SK-N-SH (cell line): Measurements from ENCODE around the gene UBE3C. TPM values are rescaled to one million over a fixed set of nuclear protein-coding genes. Genes with fewer than 3 reads are reported as not detected.

Experiments used
- ELF1 ChIP-seq: IDR thresholded peaks from 2 replicates; pipeline ENCODE4 v1.4.0; 2012
- EP300 ChIP-seq, 2 experiments: IDR thresholded peaks; 2 replicates each; pipeline versions ENCODE4 v1.4.0 to v1.6.1; 2012; ENCODE audit warnings: borderline replicate concordance in 1 of 2, low read depth in 1 of 2, low read length in 1 of 2
- EZH2phosphoT487 ChIP-seq: fragments of 200-600 bp; sonication (generic); IDR thresholded peaks from 2 replicates; pipeline ENCODE4 v1.6.1; 2017; ENCODE audit warnings: low read depth, mixed run types, mild to moderate bottlenecking, antibody characterized with exemption, moderate library complexity, borderline replicate concordance
- FOSL2 ChIP-seq: IDR thresholded peaks from 2 replicates; pipeline ENCODE4 v1.4.0; 2012; ENCODE audit warnings: low read depth, mild to moderate bottlenecking, moderate library complexity, borderline replicate concordance
- FOXJ3 ChIP-seq: sonication (generic); formaldehyde crosslinking; IDR thresholded peaks from 2 replicates; pipeline ENCODE4 v1.5.1; 2020; ENCODE audit warnings: mild to moderate bottlenecking, missing genetic modification reagents
- JUND ChIP-seq: IDR thresholded peaks from 2 replicates; pipeline ENCODE4 v1.4.0; 2012
- MEF2A ChIP-seq: IDR thresholded peaks from 2 replicates; pipeline ENCODE4 v1.4.0; 2012; ENCODE audit warnings: low read depth, borderline replicate concordance
- RCOR1 ChIP-seq: fragments of 150-350 bp; IDR thresholded peaks from 2 replicates; pipeline ENCODE4 v1.6.1; 2017; ENCODE audit warnings: antibody characterized with exemption, low read length
- RFX5 ChIP-seq: IDR thresholded peaks from 2 replicates; pipeline ENCODE4 v1.6.1; 2012; ENCODE audit warnings: mild to moderate bottlenecking, improper control_type of control experiment, low read length
- SIN3A ChIP-seq: IDR thresholded peaks from 2 replicates; pipeline ENCODE4 v1.6.1; 2012; ENCODE audit warnings: low read depth, mild to moderate bottlenecking, low read length, moderate library complexity, borderline replicate concordance
- SMC3 ChIP-seq: IDR thresholded peaks from 2 replicates; pipeline ENCODE4 v1.6.1; 2012; ENCODE audit warnings: low read depth, low read length, improper control_type of control experiment
- TAF1 ChIP-seq: IDR thresholded peaks from 2 replicates; pipeline ENCODE4 v1.6.1; 2012; ENCODE audit warnings: low read depth, mild to moderate bottlenecking, low read length, moderate library complexity, borderline replicate concordance
- TCF12 ChIP-seq: IDR thresholded peaks from 2 replicates; pipeline ENCODE4 v1.4.0; 2012
- YY1 ChIP-seq: IDR thresholded peaks from 2 replicates; pipeline ENCODE4 v1.4.0; 2012; ENCODE audit warnings: low read depth, mild to moderate bottlenecking
- polyA plus RNA-seq, 3 experiments: library from polyadenylated mRNA; depleted of rRNA; stranded (reverse); fragments of >200 nt; gene quantifications; 2 replicates each; pipeline ENCODE4 v1.2.3, GENCODE V29; 2012
- TF ChIP-seq, protein P1 (sequence below): IDR thresholded peaks from 2 replicates; pipeline ENCODE4 v1.4.0; 2012; ENCODE audit warnings: low read depth, borderline replicate concordance
- TF ChIP-seq, protein P2 (sequence below): IDR thresholded peaks from 2 replicates; pipeline ENCODE4 v1.4.0; 2012; ENCODE audit warnings: low read depth
- TF ChIP-seq, protein P3 (sequence below): IDR thresholded peaks from 2 replicates; pipeline ENCODE4; 2012
- TF ChIP-seq, protein P4 (sequence below): fragments of 150-350 bp; IDR thresholded peaks from 2 replicates; pipeline ENCODE4 v1.6.1; 2017; ENCODE audit warnings: antibody characterized with exemption, low read length, low read depth, borderline replicate concordance
- TF ChIP-seq, protein P5 (sequence below): fragments of 200-600 bp; sonication (generic); IDR thresholded peaks from 2 replicates; pipeline ENCODE4 v1.6.1; 2017; ENCODE audit warnings: antibody characterized with exemption, mild to moderate bottlenecking, moderate library complexity
- TF ChIP-seq, protein P6 (sequence below): IDR thresholded peaks from 2 replicates; pipeline ENCODE4 v1.6.1; 2012; ENCODE audit warnings: mild to moderate bottlenecking, low read depth, low read length, moderate library complexity

The UBE3C gene
- polyA plus RNA-seq, 1 of the 3 experiments (the other 2 are of a cell fraction), result 48.4 TPM

DNA sequence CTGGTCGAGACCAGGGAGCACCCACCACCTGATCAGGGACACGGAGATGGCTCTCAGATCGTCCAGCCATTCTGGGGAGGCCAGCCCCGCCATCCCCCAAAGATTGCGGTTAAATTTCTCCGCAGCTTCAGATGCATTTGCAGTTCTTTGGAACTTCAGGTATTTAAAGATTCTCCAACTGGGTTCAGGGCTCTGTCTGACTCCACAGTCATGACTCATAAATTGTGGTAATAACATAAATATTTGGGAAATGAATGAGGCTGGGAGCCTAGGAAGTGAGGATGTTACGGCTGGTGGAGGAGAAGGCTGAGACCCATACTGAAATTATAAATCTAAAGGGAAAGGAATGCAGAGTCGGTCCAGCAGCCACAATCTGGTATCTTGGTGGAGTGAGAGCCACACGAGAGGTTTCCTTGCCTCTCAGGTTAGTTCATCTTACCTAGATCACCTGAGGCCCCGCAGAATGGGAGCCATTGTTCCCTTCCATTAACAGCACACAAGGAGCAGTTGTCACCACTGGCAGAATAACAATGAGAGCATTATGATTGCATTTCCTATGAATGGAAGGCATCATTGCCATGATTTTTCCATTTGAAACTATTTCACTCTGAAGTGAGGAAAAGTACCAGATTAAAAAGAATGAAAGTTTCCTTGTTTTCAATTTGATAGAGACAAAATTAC lies 171.4 kb downstream of the UBE3C start (continued):
- TF ChIP-seq, protein P1, sequence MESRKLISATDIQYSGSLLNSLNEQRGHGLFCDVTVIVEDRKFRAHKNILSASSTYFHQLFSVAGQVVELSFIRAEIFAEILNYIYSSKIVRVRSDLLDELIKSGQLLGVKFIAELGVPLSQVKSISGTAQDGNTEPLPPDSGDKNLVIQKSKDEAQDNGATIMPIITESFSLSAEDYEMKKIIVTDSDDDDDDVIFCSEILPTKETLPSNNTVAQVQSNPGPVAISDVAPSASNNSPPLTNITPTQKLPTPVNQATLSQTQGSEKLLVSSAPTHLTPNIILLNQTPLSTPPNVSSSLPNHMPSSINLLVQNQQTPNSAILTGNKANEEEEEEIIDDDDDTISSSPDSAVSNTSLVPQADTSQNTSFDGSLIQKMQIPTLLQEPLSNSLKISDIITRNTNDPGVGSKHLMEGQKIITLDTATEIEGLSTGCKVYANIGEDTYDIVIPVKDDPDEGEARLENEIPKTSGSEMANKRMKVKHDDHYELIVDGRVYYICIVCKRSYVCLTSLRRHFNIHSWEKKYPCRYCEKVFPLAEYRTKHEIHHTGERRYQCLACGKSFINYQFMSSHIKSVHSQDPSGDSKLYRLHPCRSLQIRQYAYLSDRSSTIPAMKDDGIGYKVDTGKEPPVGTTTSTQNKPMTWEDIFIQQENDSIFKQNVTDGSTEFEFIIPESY, result peak; percentile 83; the same call in 1 of the 2 replicates
- TF ChIP-seq, protein P2, sequence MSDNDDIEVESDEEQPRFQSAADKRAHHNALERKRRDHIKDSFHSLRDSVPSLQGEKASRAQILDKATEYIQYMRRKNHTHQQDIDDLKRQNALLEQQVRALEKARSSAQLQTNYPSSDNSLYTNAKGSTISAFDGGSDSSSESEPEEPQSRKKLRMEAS, result peak; percentile 68; the same call in 1 of the 2 replicates
- TF ChIP-seq RFX5 (no peak), SIN3A (peak; percentile 63; the same call in 1 of the 2 replicates), FOSL2 (peak; percentile 100), TAF1 (peak; percentile 74; the same call in 1 of the 2 replicates), RCOR1 (no peak), YY1 (no peak; the same call in 1 of the 2 replicates), ELF1 (peak; percentile 61; the same call in 1 of the 2 replicates), SMC3 (no peak), EZH2phosphoT487 (no peak), JUND (peak; percentile 99), EP300 (IDR thresholded peaks at IDR 0.05; ENCODE audit: borderline replicate concordance in 1 of 2, low read depth in 1 of 2, low read length in 1 of 2) (peak; percentile 46 to 96; a peak in 3 of 4 replicates), TCF12 (peak; percentile 96), FOXJ3 (CRISPR knock-in tag) (no peak), MEF2A (peak; percentile 51; the same call in 1 of the 2 replicates)
- TF ChIP-seq, protein P3, sequence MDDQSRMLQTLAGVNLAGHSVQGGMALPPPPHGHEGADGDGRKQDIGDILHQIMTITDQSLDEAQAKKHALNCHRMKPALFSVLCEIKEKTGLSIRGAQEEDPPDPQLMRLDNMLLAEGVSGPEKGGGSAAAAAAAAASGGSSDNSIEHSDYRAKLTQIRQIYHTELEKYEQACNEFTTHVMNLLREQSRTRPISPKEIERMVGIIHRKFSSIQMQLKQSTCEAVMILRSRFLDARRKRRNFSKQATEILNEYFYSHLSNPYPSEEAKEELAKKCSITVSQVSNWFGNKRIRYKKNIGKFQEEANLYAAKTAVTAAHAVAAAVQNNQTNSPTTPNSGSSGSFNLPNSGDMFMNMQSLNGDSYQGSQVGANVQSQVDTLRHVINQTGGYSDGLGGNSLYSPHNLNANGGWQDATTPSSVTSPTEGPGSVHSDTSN, result peak; percentile 88
- TF ChIP-seq, protein P4, sequence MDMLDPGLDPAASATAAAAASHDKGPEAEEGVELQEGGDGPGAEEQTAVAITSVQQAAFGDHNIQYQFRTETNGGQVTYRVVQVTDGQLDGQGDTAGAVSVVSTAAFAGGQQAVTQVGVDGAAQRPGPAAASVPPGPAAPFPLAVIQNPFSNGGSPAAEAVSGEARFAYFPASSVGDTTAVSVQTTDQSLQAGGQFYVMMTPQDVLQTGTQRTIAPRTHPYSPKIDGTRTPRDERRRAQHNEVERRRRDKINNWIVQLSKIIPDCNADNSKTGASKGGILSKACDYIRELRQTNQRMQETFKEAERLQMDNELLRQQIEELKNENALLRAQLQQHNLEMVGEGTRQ, result no peak
- TF ChIP-seq, protein P5, sequence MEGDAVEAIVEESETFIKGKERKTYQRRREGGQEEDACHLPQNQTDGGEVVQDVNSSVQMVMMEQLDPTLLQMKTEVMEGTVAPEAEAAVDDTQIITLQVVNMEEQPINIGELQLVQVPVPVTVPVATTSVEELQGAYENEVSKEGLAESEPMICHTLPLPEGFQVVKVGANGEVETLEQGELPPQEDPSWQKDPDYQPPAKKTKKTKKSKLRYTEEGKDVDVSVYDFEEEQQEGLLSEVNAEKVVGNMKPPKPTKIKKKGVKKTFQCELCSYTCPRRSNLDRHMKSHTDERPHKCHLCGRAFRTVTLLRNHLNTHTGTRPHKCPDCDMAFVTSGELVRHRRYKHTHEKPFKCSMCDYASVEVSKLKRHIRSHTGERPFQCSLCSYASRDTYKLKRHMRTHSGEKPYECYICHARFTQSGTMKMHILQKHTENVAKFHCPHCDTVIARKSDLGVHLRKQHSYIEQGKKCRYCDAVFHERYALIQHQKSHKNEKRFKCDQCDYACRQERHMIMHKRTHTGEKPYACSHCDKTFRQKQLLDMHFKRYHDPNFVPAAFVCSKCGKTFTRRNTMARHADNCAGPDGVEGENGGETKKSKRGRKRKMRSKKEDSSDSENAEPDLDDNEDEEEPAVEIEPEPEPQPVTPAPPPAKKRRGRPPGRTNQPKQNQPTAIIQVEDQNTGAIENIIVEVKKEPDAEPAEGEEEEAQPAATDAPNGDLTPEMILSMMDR, result no peak
- TF ChIP-seq, protein P6, sequence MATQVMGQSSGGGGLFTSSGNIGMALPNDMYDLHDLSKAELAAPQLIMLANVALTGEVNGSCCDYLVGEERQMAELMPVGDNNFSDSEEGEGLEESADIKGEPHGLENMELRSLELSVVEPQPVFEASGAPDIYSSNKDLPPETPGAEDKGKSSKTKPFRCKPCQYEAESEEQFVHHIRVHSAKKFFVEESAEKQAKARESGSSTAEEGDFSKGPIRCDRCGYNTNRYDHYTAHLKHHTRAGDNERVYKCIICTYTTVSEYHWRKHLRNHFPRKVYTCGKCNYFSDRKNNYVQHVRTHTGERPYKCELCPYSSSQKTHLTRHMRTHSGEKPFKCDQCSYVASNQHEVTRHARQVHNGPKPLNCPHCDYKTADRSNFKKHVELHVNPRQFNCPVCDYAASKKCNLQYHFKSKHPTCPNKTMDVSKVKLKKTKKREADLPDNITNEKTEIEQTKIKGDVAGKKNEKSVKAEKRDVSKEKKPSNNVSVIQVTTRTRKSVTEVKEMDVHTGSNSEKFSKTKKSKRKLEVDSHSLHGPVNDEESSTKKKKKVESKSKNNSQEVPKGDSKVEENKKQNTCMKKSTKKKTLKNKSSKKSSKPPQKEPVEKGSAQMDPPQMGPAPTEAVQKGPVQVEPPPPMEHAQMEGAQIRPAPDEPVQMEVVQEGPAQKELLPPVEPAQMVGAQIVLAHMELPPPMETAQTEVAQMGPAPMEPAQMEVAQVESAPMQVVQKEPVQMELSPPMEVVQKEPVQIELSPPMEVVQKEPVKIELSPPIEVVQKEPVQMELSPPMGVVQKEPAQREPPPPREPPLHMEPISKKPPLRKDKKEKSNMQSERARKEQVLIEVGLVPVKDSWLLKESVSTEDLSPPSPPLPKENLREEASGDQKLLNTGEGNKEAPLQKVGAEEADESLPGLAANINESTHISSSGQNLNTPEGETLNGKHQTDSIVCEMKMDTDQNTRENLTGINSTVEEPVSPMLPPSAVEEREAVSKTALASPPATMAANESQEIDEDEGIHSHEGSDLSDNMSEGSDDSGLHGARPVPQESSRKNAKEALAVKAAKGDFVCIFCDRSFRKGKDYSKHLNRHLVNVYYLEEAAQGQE, result peak; percentile 63; the same call in 1 of the 2 replicates
